AG04449 (cell line): ENCODE results near the gene TCAP.

Source experiments
- CTCF ChIA-PET: fragments of 350-600 bp; formaldehyde crosslinking; extraction: SDS; loops from one replicate; lab custom pipeline; 2021; ENCODE audit warnings: antibody characterized with exemption; lab: Yijun Ruan, JAX
- POLR2A ChIA-PET: fragments of 400-600, 350-600 bp; formaldehyde crosslinking; extraction: SDS; loops from one replicate; lab custom pipeline; 2020; ENCODE audit warnings: antibody characterized with exemption, inconsistent platforms; lab: Yijun Ruan, JAX
- DNase-seq: peaks from one replicate; pipeline ENCODE4 v3.0.0-alpha.2; 2010; ENCODE audit warnings: low read depth, low spot score
- H3K4me3 ChIP-seq: 2 replicates; pipeline ENCODE4 v1.5.1; 2011; ENCODE audit warnings: low read depth, mild to moderate bottlenecking, control low read depth, low read length
- TF ChIP-seq, protein P1 (sequence below): IDR thresholded peaks from one replicate; pipeline ENCODE4 v1.5.1; 2011; ENCODE audit warnings: mild to moderate bottlenecking, moderate library complexity, low read length, control low read depth, inconsistent platforms; ENCODE audit not compliant: insufficient read depth; ENCODE audit errors: missing control alignments

Gene TCAP

DNA sequence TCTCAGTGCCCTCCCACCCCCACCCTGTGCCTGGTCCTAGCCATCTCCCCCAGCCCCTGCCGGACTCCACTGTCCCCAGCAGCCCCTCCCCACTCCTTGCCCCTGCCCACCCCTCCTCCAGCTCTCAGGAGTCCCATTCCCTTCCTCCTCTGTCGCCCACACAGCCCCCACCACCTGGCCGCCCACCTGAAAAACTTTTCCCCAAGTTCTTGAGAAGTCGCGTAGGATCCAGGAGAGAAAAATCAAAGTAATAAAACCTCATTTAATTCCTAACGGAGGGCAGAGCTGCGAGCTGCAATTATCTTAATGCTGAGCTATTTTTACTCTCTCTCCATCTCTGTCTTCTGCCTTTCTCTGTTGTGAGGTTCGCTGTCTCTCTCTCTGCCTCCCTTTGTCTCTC lies 40.8 kb upstream of the TCAP start:
- H3K4me3 ChIP-seq, result no peak overlapping the region
- ChIA-PET POLR2A (no interaction called here), CTCF (interaction anchor here (0.6 to 23.4 kb wide), 15 partner anchors 10 to 354 kb away, joined by 3 to 822 read pairs (median 16); partner anchors contain the start of genes MIEN1, PGAP3, PNMT and PPP1R1B)
- no peak for DNase-seq
- TF ChIP-seq, protein P1, sequence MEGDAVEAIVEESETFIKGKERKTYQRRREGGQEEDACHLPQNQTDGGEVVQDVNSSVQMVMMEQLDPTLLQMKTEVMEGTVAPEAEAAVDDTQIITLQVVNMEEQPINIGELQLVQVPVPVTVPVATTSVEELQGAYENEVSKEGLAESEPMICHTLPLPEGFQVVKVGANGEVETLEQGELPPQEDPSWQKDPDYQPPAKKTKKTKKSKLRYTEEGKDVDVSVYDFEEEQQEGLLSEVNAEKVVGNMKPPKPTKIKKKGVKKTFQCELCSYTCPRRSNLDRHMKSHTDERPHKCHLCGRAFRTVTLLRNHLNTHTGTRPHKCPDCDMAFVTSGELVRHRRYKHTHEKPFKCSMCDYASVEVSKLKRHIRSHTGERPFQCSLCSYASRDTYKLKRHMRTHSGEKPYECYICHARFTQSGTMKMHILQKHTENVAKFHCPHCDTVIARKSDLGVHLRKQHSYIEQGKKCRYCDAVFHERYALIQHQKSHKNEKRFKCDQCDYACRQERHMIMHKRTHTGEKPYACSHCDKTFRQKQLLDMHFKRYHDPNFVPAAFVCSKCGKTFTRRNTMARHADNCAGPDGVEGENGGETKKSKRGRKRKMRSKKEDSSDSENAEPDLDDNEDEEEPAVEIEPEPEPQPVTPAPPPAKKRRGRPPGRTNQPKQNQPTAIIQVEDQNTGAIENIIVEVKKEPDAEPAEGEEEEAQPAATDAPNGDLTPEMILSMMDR, result no peak

DNA sequence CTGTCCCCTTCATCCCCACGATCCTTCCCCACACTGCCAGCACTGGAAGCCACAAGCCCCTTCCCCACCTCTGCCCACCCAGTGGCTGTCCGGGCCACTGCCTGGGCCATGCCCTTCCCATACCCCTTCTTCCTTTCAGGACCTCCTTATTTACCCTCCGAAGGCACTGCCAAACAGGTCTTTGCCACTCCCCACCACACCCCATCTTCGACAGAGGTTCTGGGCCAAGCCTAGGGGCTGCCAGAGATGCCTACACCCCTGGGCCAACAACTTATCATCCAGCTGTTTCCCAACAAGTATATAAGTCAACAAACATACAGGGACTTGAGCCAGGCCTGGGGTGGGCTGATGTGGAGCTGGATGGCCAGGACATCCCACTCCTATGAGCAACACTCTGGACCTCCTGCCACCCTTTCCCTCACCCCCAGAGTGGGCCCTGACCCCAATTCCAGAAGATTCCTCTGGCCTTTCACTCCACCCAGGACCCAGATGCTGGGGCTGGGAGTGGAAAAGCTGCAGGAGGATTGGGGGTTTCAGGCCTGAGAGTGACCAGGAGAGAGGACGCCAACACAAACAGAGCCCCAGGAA lies 39.9 kb upstream of the TCAP start:
- TF ChIP-seq, protein P1, result no peak
- no peak overlapping the region for H3K4me3 ChIP-seq
- POLR2A ChIA-PET, result no interaction called here
- CTCF ChIA-PET, result interaction anchor here (0.9 to 23.4 kb wide), 12 partner anchors 11 to 355 kb away, joined by 3 to 822 read pairs (median 6); partner anchors contain the start of genes PNMT, PPP1R1B, STARD3 and TCAP
- DNase-seq, result no peak

- CTCF ChIA-PET, result interaction anchor here (0.8 to 28.8 kb wide), 6 partner anchors 2 to 99 kb away, joined by 3 to 822 read pairs (median 509); partner anchors contain the start of genes PNMT, PPP1R1B, STARD3 and TCAP
- peak within 1 kb of the TSS; percentile 30 for H3K4me3 ChIP-seq
- POLR2A ChIA-PET, result no interaction called here
- no peak for DNase-seq
- TF ChIP-seq, protein P1, result no peak
Observed at GRCh38 chr17:39626171-39627046, 38.7 kb upstream of the TCAP start, which contains the start of gene PPP1R1B. Gene PPP1R1B (plus strand): TSS chr17:39626952. CDS start chr17:39627393, 441 bp downstream.

- POLR2A ChIA-PET, result interaction anchor here (1.6 kb wide), 1 partner anchor 60 kb away, joined by 4 read pairs; the partner anchor contains the start of gene PGAP3
- DNase-seq, result no peak
- TF ChIP-seq, protein P1, result no peak
- CTCF ChIA-PET, result interaction anchor here (0.8 to 28.8 kb wide), 5 partner anchors 3 to 72 kb away, joined by 3 to 822 read pairs (median 781); partner anchors contain the start of genes PNMT, PPP1R1B, STARD3 and TCAP
- peak overlapping the region; percentile 30 for H3K4me3 ChIP-seq
Observed at GRCh38 chr17:39627047-39627711, 38.0 kb upstream of the TCAP start.

GRCh38 chr17:39627712-39628516 lies 37.2 kb upstream of the TCAP start:
- DNase-seq, result no peak
- no peak overlapping the region for H3K4me3 ChIP-seq
- ChIA-PET CTCF (interaction anchor here (0.7 to 28.8 kb wide), 5 partner anchors 4 to 109 kb away, joined by 4 to 822 read pairs (median 781); partner anchors contain the start of genes PNMT, PPP1R1B, STARD3 and TCAP), POLR2A (interaction anchor here (1.6 kb wide), 1 partner anchor 60 kb away, joined by 4 read pairs; the partner anchor contains the start of gene PGAP3)
- TF ChIP-seq, protein P1, result no peak
